ENCODE measurements around the gene TMEM242. TPM values are rescaled to one million over a fixed set of nuclear protein-coding genes. Genes with fewer than 3 reads are reported as not detected.
"Not testable (repeated sequence)": the region's sequence is repeated elsewhere in the genome, so short reads cannot be mapped to it uniquely, and the experiment has no call there.

Gene TMEM242
- total RNA-seq, 2 donors from 2014 or later, result 10.8 to 11.9 TPM

- no peaks in the 10 kb centered on the region for H3K4me1 ChIP-seq
- no peaks in the 10 kb centered on the region for H3K27me3 ChIP-seq
- no peaks in the 10 kb centered on the region for H3K36me3 ChIP-seq
- H3K9me3 ChIP-seq, result no peaks in the 10 kb centered on the region
- no peak overlapping the region for H3K27ac ChIP-seq
- no peak for TF ChIP-seq CTCF (IDR thresholded peaks at IDR 0.05)
- H3K9ac ChIP-seq (ENCODE audit: low read depth in 2 of 2, low read length in 2 of 2), result no peak overlapping the region
- H3K4me3 ChIP-seq, result no peak overlapping the region
- intact Hi-C loops (cut with DNase I), result no loop called here
- DNase-seq, result no peak
Measured at GRCh38 chr6:157339432-157339831, 16.1 kb upstream of the TMEM242 start.

- intact Hi-C loops (cut with DNase I), result no loop called here
- no peak for DNase-seq
Measured at GRCh38 chr6:157337751-157338150, 14.4 kb upstream of the TMEM242 start.

GRCh38 chr6:157337276-157337675 is 14.0 kb upstream of the TMEM242 start:
- intact Hi-C loops (cut with DNase I), result not testable (repeated sequence)

More at GRCh38 chr6:157337751-157338150, 14.4 kb upstream of the TMEM242 start:
- Histone ChIP-seq H3K36me3 (no peaks in the 10 kb centered on the region), H3K27ac (no peak overlapping the region), H3K9ac (ENCODE audit: low read depth in 2 of 2, low read length in 2 of 2) (no peak overlapping the region), H3K4me3 (no peak overlapping the region), H3K4me1 (no peaks in the 10 kb centered on the region), H3K9me3 (no peaks in the 10 kb centered on the region), H3K27me3 (no peaks in the 10 kb centered on the region)
- TF ChIP-seq CTCF (IDR thresholded peaks at IDR 0.05), result no peak

GRCh38 chr6:157335829-157336228 is 12.5 kb upstream of the TMEM242 start:
- no peaks in the 10 kb centered on the region for H3K36me3 ChIP-seq
- H3K27me3 ChIP-seq, result no peaks in the 10 kb centered on the region
- TF ChIP-seq CTCF (IDR thresholded peaks at IDR 0.05), result no peak
- DNase-seq, result no peak
- H3K9ac ChIP-seq (ENCODE audit: low read depth in 2 of 2, low read length in 2 of 2), result no peak overlapping the region
- no peak overlapping the region for H3K4me3 ChIP-seq
- no peaks in the 10 kb centered on the region for H3K9me3 ChIP-seq
- H3K27ac ChIP-seq, result no peak overlapping the region
- H3K4me1 ChIP-seq, result no peaks in the 10 kb centered on the region
- intact Hi-C loops (cut with DNase I), result no loop called here

More at GRCh38 chr6:157337276-157337675, 14.0 kb upstream of the TMEM242 start:
- H3K9ac ChIP-seq (ENCODE audit: low read depth in 2 of 2, low read length in 2 of 2); H3K27me3 ChIP-seq; H3K4me1 ChIP-seq; H3K9me3 ChIP-seq; DNase-seq; H3K36me3 ChIP-seq; H3K4me3 ChIP-seq; H3K27ac ChIP-seq: not testable (repeated sequence)

- Histone ChIP-seq H3K36me3 (no peaks in the 10 kb centered on the region), H3K27me3 (no peaks in the 10 kb centered on the region), H3K9me3 (no peaks in the 10 kb centered on the region), H3K4me1 (no peaks in the 10 kb centered on the region), H3K4me3 (no peak overlapping the region), H3K9ac (ENCODE audit: low read depth in 2 of 2, low read length in 2 of 2) (no peak overlapping the region), H3K27ac (no peak overlapping the region)
- intact Hi-C loops (cut with DNase I), result no loop called here
- no peak for DNase-seq
- no peak for TF ChIP-seq CTCF (IDR thresholded peaks at IDR 0.05)
Measured at GRCh38 chr6:157333956-157334355, 10.6 kb upstream of the TMEM242 start.

GRCh38 chr6:157333537-157333936 is 10.2 kb upstream of the TMEM242 start:
- intact Hi-C loops (cut with DNase I), result no loop called here
- H3K27me3 ChIP-seq, result no peaks in the 10 kb centered on the region
- TF ChIP-seq CTCF (IDR thresholded peaks at IDR 0.05), result no peak

More at GRCh38 chr6:157333537-157333936, 10.2 kb upstream of the TMEM242 start:
- H3K4me1 ChIP-seq, result no peaks in the 10 kb centered on the region
- H3K4me3 ChIP-seq, result no peak overlapping the region
- H3K27ac ChIP-seq, result no peak overlapping the region
- no peaks in the 10 kb centered on the region for H3K36me3 ChIP-seq
- no peak overlapping the region for H3K9ac ChIP-seq (ENCODE audit: low read depth in 2 of 2, low read length in 2 of 2)
- no peak for DNase-seq
- H3K9me3 ChIP-seq, result no peaks in the 10 kb centered on the region
